Activated CD8-positive, alpha-beta memory T cell treated with anti-CD3 and anti-CD28 coated beads for 36 hours (primary cell): Measurements from ENCODE around the gene TENM3. TPM values are rescaled to one million over a fixed set of nuclear protein-coding genes. Genes with fewer than 3 reads are reported as not detected.

Experiments used
- CTCF ChIA-PET: fragments of 350-600 bp; sonication (Branson Sonifier 250); formaldehyde crosslinking; loops from one replicate; lab custom pipeline; 2021; ENCODE audit warnings: antibody characterized with exemption; lab: Charles Lee
- POLR2A ChIA-PET: fragments of 350-600 bp; sonication (Branson Sonifier 250); formaldehyde crosslinking; loops from one replicate; lab custom pipeline; 2021; ENCODE audit warnings: antibody characterized with exemption; lab: Charles Lee
- total RNA-seq, 2 experiments: library from RNA; stranded (reverse); gene quantifications; one replicate each; pipeline ENCODE4 v1.2.3, GENCODE V29; 2021

Gene TENM3
- total RNA-seq, 2 experiments from 2014 or later: not detected

DNA sequence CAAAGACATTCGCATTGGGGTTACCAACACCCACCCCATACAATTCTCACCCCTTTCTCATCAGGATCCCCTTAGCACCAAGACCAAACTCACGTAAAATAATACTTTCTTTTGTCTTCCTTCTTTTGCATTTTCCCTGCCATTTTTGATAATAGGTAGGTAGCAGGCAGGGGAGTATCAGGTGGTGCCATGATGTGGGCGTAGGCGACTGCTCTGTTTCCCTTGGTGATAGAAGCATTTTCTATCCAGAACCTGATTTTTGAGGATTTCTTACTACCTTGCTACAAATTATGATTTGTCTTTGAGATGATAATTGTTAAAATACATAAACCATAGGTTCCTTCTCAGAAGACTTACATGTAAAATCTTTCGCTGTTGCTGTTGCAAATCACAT lies 523.7 kb downstream of the TENM3 start:
- POLR2A ChIA-PET: no interaction called here
- CTCF ChIA-PET: no interaction called here

DNA sequence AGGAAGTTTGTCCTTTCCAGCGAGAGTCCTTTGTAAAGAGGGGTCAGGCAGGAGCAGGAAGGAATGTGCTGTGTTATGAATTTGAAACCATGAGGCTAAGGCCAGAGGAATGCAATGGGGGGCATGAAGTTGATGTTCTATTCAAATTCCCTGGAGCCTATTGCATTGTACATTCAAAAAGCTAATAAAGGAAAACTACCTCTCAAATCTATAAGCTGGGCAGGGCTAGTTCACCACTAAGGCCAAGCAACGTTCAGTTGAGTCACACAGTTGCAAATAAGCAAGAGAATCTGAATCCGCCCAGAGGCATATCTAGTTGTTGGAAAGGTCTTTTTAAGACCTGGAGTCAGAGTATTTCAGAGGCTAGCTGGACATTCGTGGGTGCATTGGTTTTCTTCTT lies 525.6 kb downstream of the TENM3 start:
- POLR2A ChIA-PET: no interaction called here
- CTCF ChIA-PET: no interaction called here

DNA sequence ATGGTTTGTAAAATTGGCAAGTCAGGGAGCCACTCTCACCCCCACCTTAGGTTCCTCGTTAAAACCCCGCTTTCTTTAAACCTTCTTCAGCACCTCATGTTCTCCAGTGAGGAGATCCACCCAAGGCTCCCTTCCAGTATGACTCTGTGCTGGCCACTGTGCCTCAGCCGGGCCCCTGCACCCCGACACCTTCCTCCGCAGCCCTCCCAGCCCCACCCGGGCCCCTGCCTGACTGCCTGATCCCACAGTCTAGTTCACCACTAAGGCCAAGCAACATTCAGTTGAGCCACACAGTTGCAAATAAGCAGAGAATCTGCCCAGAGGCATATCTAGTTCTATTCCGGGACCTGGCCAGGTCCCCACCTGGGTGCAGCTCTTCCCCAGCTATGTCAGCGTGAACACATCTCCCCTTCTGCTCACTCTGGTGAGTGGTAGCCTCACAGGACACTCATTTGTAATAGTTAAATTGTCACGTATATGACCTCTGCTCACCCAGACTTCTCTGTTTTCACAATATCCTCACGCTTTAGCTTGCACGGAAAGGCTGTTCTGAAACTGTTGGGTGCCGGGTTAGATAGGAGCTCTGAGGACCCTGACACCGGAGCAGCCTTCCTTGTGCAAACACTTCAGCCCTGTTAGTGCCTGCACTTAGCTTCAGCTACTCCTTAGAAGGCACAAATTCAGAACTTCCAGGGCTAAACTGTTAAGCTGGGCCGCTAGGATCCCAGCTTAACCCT lies 527.2 kb downstream of the TENM3 start:
- ChIA-PET POLR2A (no interaction called here), CTCF (no interaction called here)

DNA sequence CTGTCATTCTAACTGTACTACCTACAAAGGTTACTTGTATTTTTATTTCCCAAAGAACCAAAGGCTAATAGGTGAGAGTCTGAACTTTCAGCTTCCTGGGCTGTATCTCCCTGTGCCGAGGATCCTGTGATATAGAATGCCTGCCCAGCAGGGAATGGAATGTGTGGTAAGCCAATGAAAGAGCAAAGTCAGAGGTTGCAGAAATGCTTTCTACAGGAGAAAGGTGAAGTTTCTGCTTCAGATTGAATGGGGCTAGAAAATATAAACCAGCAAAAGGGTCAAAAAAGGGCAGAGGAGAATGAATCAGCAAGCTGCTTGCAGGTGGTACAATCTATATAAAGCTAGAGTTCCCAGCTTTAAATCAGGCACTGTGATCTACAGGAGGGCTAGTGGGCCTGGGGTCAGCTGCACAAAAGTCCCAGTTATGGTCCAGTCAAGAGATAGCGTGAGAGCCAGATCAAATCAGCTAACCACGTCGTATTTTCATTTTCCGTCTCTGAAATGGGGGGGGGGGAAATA lies 527.9 kb downstream of the TENM3 start:
- ChIA-PET CTCF (interaction anchor here (0.6 kb wide), 1 partner anchor 279 kb away, joined by 3 read pairs; no protein-coding TSS in a partner anchor), POLR2A (no interaction called here)

DNA sequence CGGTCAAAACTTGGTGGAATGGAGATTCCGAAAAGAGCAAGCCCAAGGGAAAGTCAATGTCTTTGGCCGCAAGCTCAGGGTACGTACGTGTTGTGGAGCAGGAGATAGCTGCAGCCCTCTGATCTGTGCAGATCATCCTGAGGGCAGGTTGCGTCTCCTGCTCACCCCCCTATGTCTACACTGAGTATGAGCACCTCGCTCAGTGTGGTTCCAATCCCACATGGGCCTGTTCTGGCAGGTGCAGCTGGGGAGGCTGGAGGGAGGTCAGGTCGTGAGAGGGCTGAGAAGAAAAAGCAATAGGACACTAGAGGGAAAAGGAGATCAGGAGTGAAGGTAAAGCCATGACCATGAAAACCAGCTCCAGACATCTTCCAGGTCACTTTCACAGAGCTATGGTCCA lies 531.9 kb downstream of the TENM3 start:
- POLR2A ChIA-PET: no interaction called here
- CTCF ChIA-PET: no interaction called here

DNA sequence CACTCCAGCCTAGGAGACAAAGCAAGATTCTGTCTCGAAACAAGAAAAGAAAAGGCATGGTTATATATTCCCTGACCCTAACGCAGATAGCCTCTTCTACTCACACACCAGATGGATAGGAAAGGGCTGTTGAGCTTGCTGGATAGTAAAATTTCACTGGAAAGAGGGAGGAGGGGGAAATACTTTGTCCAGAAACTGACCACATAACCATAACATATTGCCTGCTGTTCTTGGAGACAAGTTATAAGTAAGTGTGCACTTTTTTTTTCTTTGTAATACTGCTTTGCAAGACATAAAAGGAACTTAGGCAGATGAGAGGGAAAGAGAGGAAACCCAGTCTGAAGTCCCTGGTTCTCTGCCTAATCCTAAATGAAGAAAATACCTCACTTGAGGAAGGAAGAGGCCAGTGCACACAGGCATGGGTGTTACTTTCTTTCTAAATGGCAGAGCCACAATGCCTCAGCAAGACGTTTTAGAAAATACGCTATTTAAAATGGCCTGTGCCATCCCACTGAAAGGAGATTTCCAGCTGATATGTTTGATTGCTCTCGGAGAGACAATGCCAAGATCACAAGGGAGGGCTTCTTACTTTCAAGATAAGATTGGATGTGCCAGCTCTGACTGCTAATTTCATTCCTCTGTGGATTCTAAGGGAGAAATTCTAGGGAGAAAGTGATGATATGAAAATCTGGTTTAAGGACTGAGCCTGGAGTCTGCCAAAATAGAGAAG lies 533.3 kb downstream of the TENM3 start:
- CTCF ChIA-PET: no interaction called here
- POLR2A ChIA-PET: no interaction called here

DNA sequence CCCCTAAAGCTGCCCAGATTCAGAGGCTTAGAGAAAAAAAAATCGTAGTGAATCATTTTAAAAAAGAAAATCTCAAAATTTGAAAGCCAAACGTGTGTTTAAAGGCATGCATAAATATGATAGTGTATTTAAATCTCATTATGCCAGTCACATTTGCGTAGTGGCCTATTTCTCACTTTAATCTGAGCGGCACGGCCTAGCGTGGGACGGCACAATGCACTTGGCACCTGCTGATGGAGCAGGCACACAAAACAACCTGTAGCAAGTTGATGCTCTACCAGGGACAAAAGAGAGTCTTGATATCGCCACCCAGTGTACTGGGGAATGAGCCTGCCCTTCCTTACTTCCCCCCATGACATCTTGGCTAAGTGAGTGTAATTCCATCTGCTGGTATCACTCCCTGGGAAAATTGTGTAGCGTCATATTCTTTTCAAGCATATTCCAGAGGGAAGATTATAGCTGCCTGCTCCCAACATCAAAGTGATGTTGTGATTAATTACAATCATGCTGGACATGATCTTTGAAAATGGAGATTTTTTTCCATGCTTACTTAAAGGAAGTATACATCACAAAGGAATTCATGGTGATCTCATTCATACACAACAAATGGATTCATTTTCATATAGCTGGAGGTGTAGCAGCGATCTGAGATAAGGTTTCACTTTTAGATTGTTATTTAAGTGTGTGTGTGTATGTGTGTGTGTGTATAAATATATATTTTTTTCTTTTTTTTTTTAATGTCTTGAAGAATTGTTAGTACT lies 535.2 kb downstream of the TENM3 start:
- ChIA-PET CTCF (no interaction called here), POLR2A (no interaction called here)

DNA sequence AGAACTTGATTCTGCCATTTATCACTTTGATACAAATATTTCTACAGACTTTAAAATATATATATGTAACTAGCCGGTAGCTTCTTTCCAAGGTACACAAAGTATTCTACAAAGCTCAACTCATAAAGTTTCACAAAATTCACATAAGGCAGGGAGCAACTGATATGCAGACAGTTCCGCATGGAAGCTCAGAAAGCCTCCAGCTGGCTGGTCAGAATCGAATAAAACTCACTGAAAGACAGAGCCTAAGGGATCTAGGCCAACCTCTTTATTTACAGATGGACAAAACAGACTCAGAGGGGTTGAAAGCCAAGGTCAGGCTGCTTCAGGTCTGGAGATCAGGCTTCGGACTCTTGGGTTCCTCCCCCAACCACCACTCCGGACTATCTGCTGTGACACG lies 543.8 kb downstream of the TENM3 start:
- ChIA-PET POLR2A (no interaction called here), CTCF (interaction anchor here (0.7 kb wide), 1 partner anchor 557 kb away, joined by 4 read pairs; no protein-coding TSS in a partner anchor)

DNA sequence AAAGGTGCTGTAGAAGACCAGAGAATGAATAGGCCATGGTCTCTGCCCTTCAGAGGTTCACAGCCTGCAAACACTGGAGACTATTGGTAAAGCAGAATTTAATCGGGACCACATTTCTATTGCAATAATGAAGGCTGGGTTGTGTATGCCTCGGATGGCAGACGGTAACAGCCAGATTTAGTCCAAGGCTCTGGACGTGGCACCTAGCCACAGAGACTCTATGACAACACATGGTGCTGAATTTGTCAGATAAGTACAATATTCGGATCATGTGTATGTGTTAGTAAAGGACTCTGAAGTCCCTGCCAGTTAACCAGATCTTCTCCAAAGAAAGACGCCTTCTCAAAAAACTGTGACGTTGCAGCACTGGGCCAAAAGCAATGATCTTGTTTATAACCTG lies 545.0 kb downstream of the TENM3 start:
- CTCF ChIA-PET: interaction anchor here (0.6 kb wide), 1 partner anchor 1447 kb away, joined by 4 read pairs; no protein-coding TSS in a partner anchor
- POLR2A ChIA-PET: no interaction called here

DNA sequence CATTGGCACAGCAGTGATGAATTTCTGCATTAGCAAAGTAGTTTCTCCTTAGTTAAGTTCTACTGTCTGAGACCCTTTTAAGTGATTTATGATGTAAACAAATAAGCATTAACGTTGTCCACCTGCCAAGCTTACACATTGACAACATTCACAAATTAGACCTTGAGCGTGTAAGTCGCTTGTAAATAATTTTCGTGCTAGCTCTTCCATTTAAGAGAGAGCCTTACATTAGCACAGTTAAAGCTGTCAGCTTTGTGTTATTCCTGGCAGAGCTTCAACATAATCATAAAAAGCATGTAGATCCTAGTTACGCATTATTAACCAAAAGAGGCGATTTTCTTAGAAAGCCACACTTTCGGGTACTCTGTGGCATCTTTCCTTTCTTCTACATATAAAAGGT lies 546.3 kb downstream of the TENM3 start:
- ChIA-PET POLR2A (no interaction called here), CTCF (no interaction called here)

DNA sequence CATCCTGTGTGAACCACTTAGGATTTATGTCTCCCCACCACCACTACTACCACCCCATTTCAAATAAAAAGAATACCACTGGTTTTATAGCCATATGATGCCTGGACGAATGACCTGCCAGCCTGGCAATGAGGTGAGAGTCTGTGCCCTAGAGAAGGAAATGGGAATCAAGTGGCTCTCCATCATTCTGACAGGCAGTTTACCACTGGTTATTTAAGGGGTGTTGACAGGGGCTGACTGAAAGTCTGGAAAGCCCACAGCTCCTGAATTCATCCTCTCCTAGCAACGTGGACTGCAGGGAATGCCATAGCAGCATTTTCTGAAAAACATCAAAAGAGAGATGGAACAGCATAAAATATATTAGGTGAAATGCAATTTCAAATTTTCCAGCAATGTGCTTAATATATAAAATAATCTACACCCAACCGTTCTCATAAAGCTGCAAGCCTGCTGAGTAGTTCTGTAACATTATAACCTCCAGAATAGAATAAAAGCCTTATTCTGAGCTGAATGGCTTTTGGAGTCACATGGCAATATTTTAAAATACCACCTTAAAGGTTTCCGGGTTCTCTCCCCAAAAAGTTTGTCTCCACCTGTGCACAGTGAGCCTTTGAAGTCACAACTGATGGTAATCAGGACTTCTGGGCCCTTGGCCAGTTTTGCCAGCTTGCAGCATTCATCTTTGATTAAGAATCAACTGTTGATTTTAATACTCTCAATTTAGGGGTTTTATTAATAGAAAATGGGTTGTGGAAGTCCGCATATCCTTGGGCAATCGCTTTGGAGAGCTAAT lies 552.4 kb downstream of the TENM3 start:
- ChIA-PET POLR2A (no interaction called here), CTCF (interaction anchor here (0.5 kb wide), 1 partner anchor 448 kb away, joined by 4 read pairs; no protein-coding TSS in a partner anchor)

DNA sequence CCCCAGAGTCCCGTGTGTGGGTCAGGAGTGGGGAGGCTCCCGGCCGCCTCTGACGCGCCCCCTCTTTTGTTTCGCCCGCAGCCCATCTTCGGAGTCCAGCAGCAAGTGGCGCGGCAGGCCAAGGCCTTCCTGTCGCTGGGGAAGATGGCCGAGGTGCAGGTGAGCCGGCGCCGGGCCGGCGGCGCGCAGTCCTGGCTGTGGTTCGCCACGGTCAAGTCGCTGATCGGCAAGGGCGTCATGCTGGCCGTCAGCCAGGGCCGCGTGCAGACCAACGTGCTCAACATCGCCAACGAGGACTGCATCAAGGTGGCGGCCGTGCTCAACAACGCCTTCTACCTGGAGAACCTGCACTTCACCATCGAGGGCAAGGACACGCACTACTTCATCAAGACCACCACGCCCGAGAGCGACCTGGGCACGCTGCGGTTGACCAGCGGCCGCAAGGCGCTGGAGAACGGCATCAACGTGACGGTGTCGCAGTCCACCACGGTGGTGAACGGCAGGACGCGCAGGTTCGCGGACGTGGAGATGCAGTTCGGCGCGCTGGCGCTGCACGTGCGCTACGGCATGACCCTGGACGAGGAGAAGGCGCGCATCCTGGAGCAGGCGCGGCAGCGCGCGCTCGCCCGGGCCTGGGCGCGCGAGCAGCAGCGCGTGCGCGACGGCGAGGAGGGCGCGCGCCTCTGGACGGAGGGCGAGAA lies 556.5 kb downstream of the TENM3 start:
- ChIA-PET CTCF (no interaction called here), POLR2A (no interaction called here)

DNA sequence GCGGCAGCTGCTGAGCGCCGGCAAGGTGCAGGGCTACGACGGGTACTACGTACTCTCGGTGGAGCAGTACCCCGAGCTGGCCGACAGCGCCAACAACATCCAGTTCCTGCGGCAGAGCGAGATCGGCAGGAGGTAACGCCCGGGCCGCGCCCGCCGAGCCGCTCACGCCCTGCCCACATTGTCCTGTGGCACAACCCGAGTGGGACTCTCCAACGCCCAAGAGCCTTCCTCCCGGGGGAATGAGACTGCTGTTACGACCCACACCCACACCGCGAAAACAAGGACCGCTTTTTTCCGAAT lies 557.0 kb downstream of the TENM3 start:
- ChIA-PET POLR2A (no interaction called here), CTCF (no interaction called here)

DNA sequence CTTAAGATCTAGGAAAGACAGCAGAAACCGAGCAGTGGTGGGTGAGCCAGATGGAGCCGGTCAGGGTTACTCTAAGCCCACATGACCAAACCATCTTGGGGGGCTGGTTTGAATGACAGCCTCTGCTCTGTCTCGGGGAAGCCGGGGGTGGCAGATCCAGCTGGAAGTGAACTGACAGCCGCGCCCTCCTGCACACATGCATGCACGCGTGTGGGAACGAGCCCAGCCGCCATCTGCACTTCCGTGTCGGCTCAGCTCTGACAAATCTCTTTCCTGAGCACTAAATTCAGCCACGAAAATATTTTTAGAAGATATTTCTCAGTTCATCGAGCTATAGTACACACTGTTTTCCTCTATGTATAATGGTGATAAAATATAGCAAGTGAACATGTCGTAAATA lies 558.4 kb downstream of the TENM3 start:
- CTCF ChIA-PET: no interaction called here
- POLR2A ChIA-PET: no interaction called here

DNA sequence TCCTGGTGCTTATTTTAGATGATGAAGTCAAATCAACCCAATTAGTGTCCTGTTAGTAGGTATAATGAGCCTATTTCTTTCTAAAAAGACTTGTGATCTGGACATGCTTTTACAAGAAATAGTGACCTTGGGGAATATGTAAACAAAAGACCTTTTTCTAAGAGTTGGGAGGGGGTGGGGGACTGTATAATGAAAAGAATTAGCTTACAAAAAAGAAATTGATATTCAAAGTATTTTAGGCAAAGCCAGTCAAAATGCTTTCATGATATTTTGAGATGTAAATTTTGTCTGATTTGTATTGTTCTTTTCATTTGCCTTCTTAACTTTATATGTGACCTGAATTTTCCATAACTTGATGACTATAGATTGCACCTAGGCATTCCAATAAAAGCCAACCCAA lies 559.4 kb downstream of the TENM3 start:
- ChIA-PET POLR2A (no interaction called here), CTCF (no interaction called here)

DNA sequence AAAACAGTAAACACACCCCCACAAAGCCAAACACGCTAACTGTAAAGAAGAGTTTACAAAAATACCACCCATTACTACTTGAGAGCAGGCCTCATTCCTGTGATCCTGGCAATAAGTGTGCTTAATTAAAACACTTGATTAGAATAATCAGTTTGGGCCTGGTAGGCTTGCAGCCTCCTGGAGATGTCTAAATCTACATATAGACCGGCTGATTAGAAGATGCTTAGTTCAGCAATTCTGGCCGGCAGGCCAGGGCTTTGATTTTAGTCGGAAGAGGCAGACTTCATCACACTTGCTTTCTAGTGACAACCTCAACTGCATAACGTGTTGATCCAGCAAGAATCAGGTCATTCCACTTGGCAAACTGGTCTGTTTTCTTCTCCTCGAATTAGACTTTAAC lies 560.0 kb downstream of the TENM3 start:
- ChIA-PET CTCF (no interaction called here), POLR2A (no interaction called here)

DNA sequence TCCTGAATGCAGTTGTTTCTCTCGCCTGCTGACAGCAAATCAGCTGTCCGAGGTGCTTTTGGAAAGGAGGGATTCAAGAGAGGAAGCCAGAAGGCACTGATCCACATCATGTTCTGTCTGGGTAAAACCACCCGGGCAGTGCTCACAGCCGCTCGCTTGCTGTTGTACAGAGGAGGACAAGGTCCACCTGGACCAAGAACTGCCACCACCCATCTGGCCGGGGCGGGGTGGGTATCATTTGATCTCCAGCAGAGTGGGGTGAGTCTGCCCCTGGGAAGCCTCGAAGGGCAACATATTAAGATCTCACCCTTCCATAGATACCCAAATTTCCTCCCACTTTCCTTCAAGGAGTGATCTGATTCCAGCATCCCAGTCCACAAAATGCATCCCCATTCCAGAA lies 560.9 kb downstream of the TENM3 start:
- CTCF ChIA-PET: no interaction called here
- POLR2A ChIA-PET: no interaction called here

DNA sequence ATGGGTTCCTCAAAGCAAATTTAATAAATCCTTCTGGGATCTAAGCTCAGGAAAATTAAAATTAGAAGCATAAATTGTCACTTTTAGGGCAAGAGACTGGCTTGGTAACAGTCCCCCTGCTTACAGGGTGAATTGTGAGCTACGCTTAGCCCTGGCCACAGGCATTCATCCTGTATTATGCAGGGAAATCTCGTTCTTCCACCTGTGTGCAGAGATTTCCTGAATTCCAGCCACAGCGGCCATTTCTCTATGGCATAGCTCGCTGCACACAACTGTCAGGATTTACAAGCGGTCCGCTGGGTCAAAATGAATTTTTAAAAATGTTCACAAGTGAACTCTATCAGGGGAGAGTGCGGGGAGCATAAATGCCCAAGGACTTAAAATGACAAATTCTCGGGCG lies 562.1 kb downstream of the TENM3 start:
- CTCF ChIA-PET: interaction anchor here (0.6 to 0.9 kb wide), 4 partner anchors 14 to 559 kb away, joined by 3 to 4 read pairs (median 4); no protein-coding TSS in a partner anchor
- POLR2A ChIA-PET: no interaction called here

DNA sequence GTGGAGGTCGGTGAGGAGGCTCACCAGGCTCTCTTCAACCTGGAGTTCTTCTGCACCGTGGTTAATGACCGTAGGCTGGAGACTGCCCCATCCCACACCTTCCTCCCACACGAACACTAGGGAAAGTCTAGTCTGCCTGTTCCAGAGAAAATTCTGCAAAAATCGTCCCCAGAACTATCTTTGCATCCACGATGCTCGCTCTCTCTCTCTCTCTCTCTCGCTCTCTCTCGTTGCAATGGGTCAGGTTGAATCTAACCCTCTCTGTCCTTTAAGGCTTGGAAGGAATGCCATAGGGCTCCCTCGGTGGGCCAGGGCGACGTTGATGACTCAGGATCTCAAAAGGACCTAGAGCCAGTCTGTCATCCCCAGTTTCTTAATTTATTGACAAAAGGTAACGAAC lies 562.5 kb downstream of the TENM3 start:
- CTCF ChIA-PET: interaction anchor here (0.6 to 0.9 kb wide), 4 partner anchors 14 to 560 kb away, joined by 3 to 4 read pairs (median 4); no protein-coding TSS in a partner anchor
- POLR2A ChIA-PET: no interaction called here
